Neural progenitor cell (in vitro differentiated cells): ENCODE results near the gene SCUBE2. TPM values are rescaled to one million over a fixed set of nuclear protein-coding genes. Genes with fewer than 3 reads are reported as not detected.

Experiments used
- DNase-seq: peaks from one replicate; pipeline ENCODE4 v3.0.0-alpha.2; 2016; ENCODE audit warnings: low spot score
- H2AFZ ChIP-seq: fragments of 200-600 bp; sonication (generic); replicated peaks from 2 replicates; pipeline ENCODE4 v1.6.1; 2016; ENCODE audit warnings: antibody characterized with exemption
- H3F3A ChIP-seq: fragments of 200-600 bp; sonication (generic); 2 replicates; pipeline ENCODE4 v1.6.1; 2016; ENCODE audit warnings: antibody characterized with exemption, low read depth
- H3K27ac ChIP-seq: fragments of 200-600 bp; sonication (generic); 2 replicates; pipeline ENCODE4 v1.5.1; 2016; ENCODE audit warnings: mild to moderate bottlenecking
- H3K27me3 ChIP-seq: fragments of 200-600 bp; sonication (generic); 2 replicates; pipeline ENCODE4 v1.6.1; 2016; ENCODE audit warnings: mild to moderate bottlenecking, moderate library complexity
- H3K36me3 ChIP-seq: fragments of 200-600 bp; sonication (generic); 2 replicates; pipeline ENCODE4 v1.5.1; 2016
- H3K4me1 ChIP-seq: fragments of 200-600 bp; sonication (generic); 2 replicates; pipeline ENCODE4 v1.6.1; 2016; ENCODE audit warnings: mixed run types
- H3K4me2 ChIP-seq: fragments of 200-600 bp; sonication (generic); 2 replicates; pipeline ENCODE4 v1.6.1; 2016
- H3K4me3 ChIP-seq: fragments of 200-600 bp; sonication (generic); 2 replicates; pipeline ENCODE4 v1.5.1; 2016
- H3K79me2 ChIP-seq: fragments of 200-600 bp; sonication (generic); 2 replicates; pipeline ENCODE4 v1.6.1; 2016; ENCODE audit warnings: low read depth
- H3K9ac ChIP-seq: fragments of 200-600 bp; sonication (generic); 2 replicates; pipeline ENCODE4 v1.6.1; 2016
- H3K9me3 ChIP-seq: fragments of 200-600 bp; sonication (generic); 2 replicates; pipeline ENCODE4 v1.5.1; 2016; ENCODE audit warnings: low read depth
- H4K20me1 ChIP-seq: fragments of 200-600 bp; sonication (generic); 2 replicates; pipeline ENCODE4 v1.6.1; 2016; ENCODE audit warnings: low read depth
- H3K27ac Mint-ChIP-seq: 3 replicates; pipeline ENCODE4 v1.8.0; 2021; ENCODE audit warnings: mixed read lengths
- H3K27me3 Mint-ChIP-seq: 2 replicates; pipeline ENCODE4 v1.8.0; 2022; ENCODE audit warnings: low read depth, mild to moderate bottlenecking, inconsistent platforms, moderate library complexity, mixed read lengths; ENCODE audit not compliant: insufficient read depth
- H3K36me3 Mint-ChIP-seq: 3 replicates; pipeline ENCODE4 v1.8.0; 2021; ENCODE audit warnings: mixed read lengths
- H3K4me1 Mint-ChIP-seq: 3 replicates; pipeline ENCODE4 v1.8.0; 2021; ENCODE audit warnings: mixed read lengths
- H3K4me3 Mint-ChIP-seq: 3 replicates; pipeline ENCODE4 v1.8.0; 2021; ENCODE audit warnings: mild to moderate bottlenecking, moderate library complexity, mixed read lengths
- H3K9me3 Mint-ChIP-seq: 3 replicates; pipeline ENCODE4 v1.8.0; 2020; ENCODE audit warnings: mixed read lengths
- CTCF ChIP-seq: fragments of 200-600 bp; sonication (generic); IDR thresholded peaks from 2 replicates; pipeline ENCODE4 v1.5.1; 2017; ENCODE audit warnings: antibody characterized with exemption, mild to moderate bottlenecking
- EZH2 ChIP-seq: fragments of 200-600 bp; sonication (generic); IDR thresholded peaks from 2 replicates; pipeline ENCODE4 v1.6.1; 2017; ENCODE audit warnings: antibody characterized with exemption, mild to moderate bottlenecking, moderate library complexity
- EZH2phosphoT487 ChIP-seq: fragments of 200-600 bp; sonication (generic); IDR thresholded peaks from 2 replicates; pipeline ENCODE4 v1.6.1; 2017; ENCODE audit warnings: antibody characterized with exemption
- total RNA-seq: library from RNA; depleted of rRNA; stranded (reverse); fragments of >200 nt; gene quantifications from 2 replicates; pipeline ENCODE4 v1.2.3, GENCODE V29; 2015; ENCODE audit warnings: low replicate concordance

SCUBE2 gene
- total RNA-seq, 1 donor from 2014 or later: 42.1 TPM

GRCh38 chr11:8997451-8997850 lies 93.9 kb downstream of the SCUBE2 start:
- no peak overlapping the region for H2AFZ ChIP-seq
- peaks cover 27% of the 10 kb centered on the region for H3K27me3 ChIP-seq
- no peak overlapping the region for H3K4me2 ChIP-seq
- peaks cover 16% of the 10 kb centered on the region for H3K4me1 ChIP-seq
- Mint-ChIP-seq H3K36me3 (no peaks in the 10 kb centered on the region), H3K27ac (no peak overlapping the region), H3K4me3 (no peak overlapping the region), H3K9me3 (no peaks in the 10 kb centered on the region), H3K27me3 (peaks cover 4% of the 10 kb centered on the region), H3K4me1 (peaks cover 17% of the 10 kb centered on the region)
- H4K20me1 ChIP-seq: no peaks in the 10 kb centered on the region
- H3K9me3 ChIP-seq: no peaks in the 10 kb centered on the region
- H3K27ac ChIP-seq: no peak overlapping the region
- TF ChIP-seq EZH2 (no peak), EZH2phosphoT487 (no peak), CTCF (no peak)
- no peak for DNase-seq
- H3K9ac ChIP-seq: no peak overlapping the region
- H3K4me3 ChIP-seq: no peak overlapping the region
- peaks cover 5% of the 10 kb centered on the region for H3F3A ChIP-seq
- H3K36me3 ChIP-seq: no peaks in the 10 kb centered on the region
- H3K79me2 ChIP-seq: no peaks in the 10 kb centered on the region

GRCh38 chr11:8989453-8989852 lies 101.9 kb downstream of the SCUBE2 start:
- H3K9me3 Mint-ChIP-seq: no peaks in the 10 kb centered on the region
- H3K9me3 ChIP-seq: no peaks in the 10 kb centered on the region
- no peak for DNase-seq
- H3K4me1 Mint-ChIP-seq: peaks cover 8% of the 10 kb centered on the region
- no peak overlapping the region for H2AFZ ChIP-seq
- H3K4me3 Mint-ChIP-seq: no peak overlapping the region
- no peaks in the 10 kb centered on the region for H3K27me3 ChIP-seq
- H3K4me1 ChIP-seq: peaks cover 6% of the 10 kb centered on the region
- no peak overlapping the region for H3K4me3 ChIP-seq
- no peaks in the 10 kb centered on the region for H3F3A ChIP-seq
- peaks cover 4% of the 10 kb centered on the region for H3K27me3 Mint-ChIP-seq
- H4K20me1 ChIP-seq: no peaks in the 10 kb centered on the region
- H3K79me2 ChIP-seq: no peaks in the 10 kb centered on the region
- peaks cover 3% of the 10 kb centered on the region for H3K36me3 ChIP-seq
- H3K4me2 ChIP-seq: no peak overlapping the region
- peaks cover 4% of the 10 kb centered on the region for H3K36me3 Mint-ChIP-seq
- H3K27ac Mint-ChIP-seq: no peak overlapping the region
- H3K9ac ChIP-seq: no peak overlapping the region
- TF ChIP-seq EZH2phosphoT487: no peak
- TF ChIP-seq CTCF: no peak
- no peak for TF ChIP-seq EZH2
- H3K27ac ChIP-seq: no peak overlapping the region

GRCh38 chr11:8988329-8989234 lies 102.8 kb downstream of the SCUBE2 start:
- Histone ChIP-seq H3K36me3 (peaks cover 3% of the 10 kb centered on the region), H3K4me2 (no peak overlapping the region), H4K20me1 (no peaks in the 10 kb centered on the region), H3F3A (no peaks in the 10 kb centered on the region), H3K4me3 (no peak overlapping the region), H3K27ac (no peak overlapping the region), H3K4me1 (no peaks in the 10 kb centered on the region), H3K9me3 (no peaks in the 10 kb centered on the region), H3K9ac (no peak overlapping the region), H2AFZ (no peak overlapping the region), H3K79me2 (no peaks in the 10 kb centered on the region), H3K27me3 (no peaks in the 10 kb centered on the region)
- Mint-ChIP-seq H3K4me3 (no peak overlapping the region), H3K4me1 (peaks cover 4% of the 10 kb centered on the region), H3K9me3 (no peaks in the 10 kb centered on the region), H3K36me3 (peaks cover 6% of the 10 kb centered on the region), H3K27ac (no peak overlapping the region), H3K27me3 (peaks cover 4% of the 10 kb centered on the region)
- no peak for TF ChIP-seq EZH2
- TF ChIP-seq EZH2phosphoT487: no peak
- TF ChIP-seq CTCF: no peak
- DNase-seq: no peak
